HepG2 (cell line): ENCODE measurements around the gene BTN1A1. TPM values are rescaled to one million over a fixed set of nuclear protein-coding genes. Genes with fewer than 3 reads are reported as not detected.

ENCODE experiments used
- CEBPG ChIP-seq: IDR thresholded peaks from 2 replicates; pipeline ENCODE4 v1.6.1; 2016
- CENPBD1 ChIP-seq: sonication (generic); formaldehyde crosslinking; IDR thresholded peaks from 2 replicates; pipeline ENCODE4 v1.8.0; 2022; ENCODE audit warnings: missing genetic modification reagents, low read depth, mild to moderate bottlenecking, borderline replicate concordance
- DZIP1 ChIP-seq: sonication (generic); formaldehyde crosslinking; IDR thresholded peaks from 2 replicates; pipeline ENCODE4 v1.5.0; 2020; ENCODE audit warnings: mild to moderate bottlenecking, missing genetic modification reagents
- HMGXB4 ChIP-seq, 2 experiments: sonication (generic) in 1 of 2; formaldehyde crosslinking in 1 of 2; IDR thresholded peaks; 2 replicates each; pipeline versions ENCODE4 v1.4.0 to v1.6.1; 2018 to 2020; ENCODE audit warnings: missing genetic modification reagents in 2 of 2, borderline replicate concordance in 1 of 2, low read depth in 1 of 2, mild to moderate bottlenecking in 1 of 2, missing biosample characterization in 1 of 2
- HOXD1 ChIP-seq: sonication (generic); formaldehyde crosslinking; IDR thresholded peaks from 2 replicates; pipeline ENCODE4 v1.5.0; 2020; ENCODE audit warnings: missing genetic modification reagents
- KLF9 ChIP-seq: IDR thresholded peaks from 2 replicates; pipeline ENCODE4 v1.6.1; 2016; ENCODE audit warnings: low read depth
- MTERF4 ChIP-seq: sonication (generic); formaldehyde crosslinking; IDR thresholded peaks from 2 replicates; pipeline ENCODE4 v1.8.0; 2023; ENCODE audit warnings: mild to moderate bottlenecking, missing genetic modification reagents
- MYPOP ChIP-seq: sonication (generic); formaldehyde crosslinking; IDR thresholded peaks from 2 replicates; pipeline ENCODE4 v1.8.1; 2023; ENCODE audit warnings: mild to moderate bottlenecking, moderate library complexity, missing genetic modification reagents
- NBN ChIP-seq: fragments of 450-650 bp; conservative IDR thresholded peaks from 2 replicates; pipeline ENCODE4 v1.6.1; 2017
- PHF20 ChIP-seq: sonication (generic); formaldehyde crosslinking; IDR thresholded peaks from 2 replicates; pipeline ENCODE4 v1.5.0; 2020; ENCODE audit warnings: mild to moderate bottlenecking, missing genetic modification reagents
- TRAFD1 ChIP-seq: sonication (generic); formaldehyde crosslinking; IDR thresholded peaks from 2 replicates; pipeline ENCODE4 v1.5.1; 2020; ENCODE audit warnings: missing genetic modification reagents, mild to moderate bottlenecking, borderline replicate concordance
- YEATS2 ChIP-seq: sonication (generic); formaldehyde crosslinking; IDR thresholded peaks from 2 replicates; pipeline ENCODE4 v1.4.0; 2020; ENCODE audit warnings: missing genetic modification reagents, borderline replicate concordance
- ZMAT3 ChIP-seq: sonication (generic); formaldehyde crosslinking; conservative IDR thresholded peaks from 2 replicates; pipeline ENCODE4 v1.7.0; 2021; ENCODE audit warnings: missing genetic modification reagents
- ZNF121 ChIP-seq: sonication (generic); formaldehyde crosslinking; IDR thresholded peaks from 2 replicates; pipeline ENCODE4 v1.5.0; 2020; ENCODE audit warnings: mild to moderate bottlenecking, missing genetic modification reagents
- ZNF274 ChIP-seq: sonication (generic); formaldehyde crosslinking; IDR thresholded peaks from 2 replicates; pipeline ENCODE4 v1.5.1; 2020; ENCODE audit warnings: mild to moderate bottlenecking, missing genetic modification reagents
- ZNF33B ChIP-seq: sonication (generic); formaldehyde crosslinking; IDR thresholded peaks from 2 replicates; pipeline ENCODE4 v1.5.1; 2020; ENCODE audit warnings: mild to moderate bottlenecking, missing genetic modification reagents
- ZNF441 ChIP-seq: sonication (generic); formaldehyde crosslinking; IDR thresholded peaks from 2 replicates; pipeline ENCODE4 v1.7.0; 2021; ENCODE audit warnings: missing genetic modification reagents, borderline replicate concordance
- ZNF703 ChIP-seq: sonication (generic); formaldehyde crosslinking; IDR thresholded peaks from 2 replicates; pipeline ENCODE4 v1.5.1; 2020; ENCODE audit warnings: missing genetic modification reagents, mild to moderate bottlenecking, moderate library complexity, borderline replicate concordance
- ZNF749 ChIP-seq: sonication (generic); formaldehyde crosslinking; IDR thresholded peaks from 2 replicates; pipeline ENCODE4 v1.8.0; 2022; ENCODE audit warnings: mild to moderate bottlenecking, missing genetic modification reagents, moderate library complexity, borderline replicate concordance
- ZNF879 ChIP-seq: sonication (generic); formaldehyde crosslinking; IDR thresholded peaks from 2 replicates; pipeline ENCODE4 v1.8.1; 2023; ENCODE audit warnings: missing genetic modification reagents
- polyA plus RNA-seq, 8 experiments: library from polyadenylated mRNA; depleted of rRNA in 3 of 8; stranded (reverse) in 7 of 8; unstranded in 1 of 8; fragments of >200 nt; fragmentation: Illumina TruSeq in 4 of 8; extraction: Trizol in 4 of 8; gene quantifications; 2 replicates each; pipeline versions ENCODE4 v1.2.1 to v1.2.3, GENCODE V29; 2011 to 2016; ENCODE audit warnings: low read depth in 4 of 8, missing spikeins in 1 of 8, mixed read lengths in 1 of 8; ENCODE audit not compliant: insufficient read depth in 1 of 8
- total RNA-seq, 5 experiments: library from RNA; depleted of rRNA; stranded (reverse); fragments of >200 nt; fragmentation: Illumina TruSeq; extraction: Trizol; gene quantifications; 2 replicates each; pipeline ENCODE4 v1.2.3, GENCODE V29; 2016; ENCODE audit warnings: low read depth in 1 of 5

The BTN1A1 gene
- total and polyA plus RNA-seq, 2 of the 13 experiments (the other 11 are each of a cell fraction or from before 2014, with no cell fraction given), result 0.04 TPM; not detected in 1

GRCh38 chr6:26520237-26520849 lies 20.2 kb downstream of the BTN1A1 start (continued):
- TF ChIP-seq MYPOP (CRISPR knock-in tag), result peak; percentile 42; the same call in 1 of the 2 replicates
- no peak; the same call in 1 of the 2 replicates for TF ChIP-seq ZMAT3
- peak; percentile 39; the same call in 1 of the 2 replicates for TF ChIP-seq KLF9 (CRISPR knock-in tag)
- TF ChIP-seq DZIP1, result 0 out of 2 replicates have a peak, but pooled peaks have one; percentile 49
- TF ChIP-seq ZNF274, result peak; percentile 94
- TF ChIP-seq MTERF4, result peak; percentile 86; the same call in 1 of the 2 replicates
- 0 out of 2 replicates have a peak, but pooled peaks have one; percentile 8 for TF ChIP-seq HOXD1 (CRISPR knock-in tag)
- 0 out of 2 replicates have a peak, but pooled peaks have one; percentile 8 for TF ChIP-seq CEBPG (CRISPR knock-in tag)
- peak; percentile 95 for TF ChIP-seq ZNF33B (CRISPR knock-in tag)
- peak; percentile 89 for TF ChIP-seq ZNF441 (CRISPR knock-in tag)
- TF ChIP-seq PHF20, result peak; percentile 51; the same call in 1 of the 2 replicates
- no peak for TF ChIP-seq NBN
- TF ChIP-seq ZNF749 (CRISPR knock-in tag), result 0 out of 2 replicates have a peak, but pooled peaks have one; percentile 48
- TF ChIP-seq ZNF121 (CRISPR knock-in tag), result no peak
- no peak for TF ChIP-seq TRAFD1 (CRISPR knock-in tag)
- peak; percentile 74; the same call in 1 of the 2 replicates for TF ChIP-seq ZNF703 (CRISPR knock-in tag)
- TF ChIP-seq YEATS2 (CRISPR knock-in tag), result peak; percentile 64; the same call in 1 of the 2 replicates
- 0 out of 2 replicates have a peak, but pooled peaks have one; percentile 31 for TF ChIP-seq ZNF879
- TF ChIP-seq HMGXB4 (CRISPR knock-in tag; IDR thresholded peaks at IDR 0.05; ENCODE audit: borderline replicate concordance in 1 of 2, low read depth in 1 of 2), result 0 out of 4 replicates have a peak, but pooled peaks of 1 of the 2 experiments have one; percentile 55
- TF ChIP-seq CENPBD1 (CRISPR knock-in tag), result 0 out of 2 replicates have a peak, but pooled peaks have one; percentile 55
